ENCODE data around the gene MDFIC. TPM values are rescaled to one million over a fixed set of nuclear protein-coding genes. Genes with fewer than 3 reads are reported as not detected.
A peak's percentile ranks its signal among the peaks of the same experiment; 100 is the strongest.

MDFIC gene
- total and polyA plus RNA-seq, 4 donors = 3.2 to 6.6 (median 5.3) TPM

- Histone ChIP-seq H3K4me1 (ENCODE audit: control insufficient read depth in 4 of 4, insufficient read depth in 4 of 4, low read length in 3 of 4) (peaks cover 0 to 7% (median 2%) of the 10 kb centered on the region in 4 donors), H3K9ac (ENCODE audit: low read depth in 1 of 2, low read length in 2 of 2) (peak overlapping the region in 1 of 2 donors; percentile 45), H3K27me3 (ENCODE audit: control insufficient read depth in 4 of 4, insufficient read depth in 4 of 4, low read length in 3 of 4) (no peaks in the 10 kb centered on the region), H3K36me3 (ENCODE audit: control insufficient read depth in 4 of 4, insufficient read depth in 3 of 4, low read depth in 1 of 4, low read length in 3 of 4) (no peaks in the 10 kb centered on the region), H3K4me3 (ENCODE audit: low read depth in 1 of 3, low read length in 3 of 3) (no peak overlapping the region), H3K9me3 (ENCODE audit: control insufficient read depth in 4 of 4, low read length in 3 of 4) (no peaks in the 10 kb centered on the region), H3K27ac (ENCODE audit: low read depth in 1 of 2, low read length in 2 of 2) (peak overlapping the region; percentile 33 to 35)
- TF ChIP-seq ZBTB33 (IDR thresholded peaks at IDR 0.05) (no peak), NR2F2 (IDR thresholded peaks at IDR 0.05) (no peak), YY1 (IDR thresholded peaks at IDR 0.05) (no peak), SP1 (IDR thresholded peaks at IDR 0.05) (no peak), RXRA (IDR thresholded peaks at IDR 0.05) (no peak), RAD21 (IDR thresholded peaks at IDR 0.05) (no peak), HNF4G (IDR thresholded peaks at IDR 0.05) (no peak), JUND (IDR thresholded peaks at IDR 0.05) (no peak), ATF3 (IDR thresholded peaks at IDR 0.05) (no peak), GABPA (IDR thresholded peaks at IDR 0.05 in 1 of 2, conservative IDR thresholded peaks at IDR 0.05 in 1 of 2) (no peak)
- 84% methylated on average over 1 of the region's 1 CpG for WGBS
- DNase-seq (ENCODE audit: low spot score) = no peak
Observed at GRCh38 chr7:114970732-114971131, 48.8 kb downstream of the MDFIC start.

GRCh38 chr7:114972567-114972966 lies 50.7 kb downstream of the MDFIC start:
- no peak for DNase-seq (ENCODE audit: low spot score)
- H3K4me1 ChIP-seq (ENCODE audit: control insufficient read depth in 4 of 4, insufficient read depth in 4 of 4, low read length in 3 of 4) = peaks cover 0 to 7% (median 2%) of the 10 kb centered on the region in 4 donors
- no peak overlapping the region for H3K27ac ChIP-seq (ENCODE audit: low read depth in 1 of 2, low read length in 2 of 2)
- TF ChIP-seq REST (IDR thresholded peaks at IDR 0.05) = no peak
- TF ChIP-seq MAX (IDR thresholded peaks at IDR 0.05) = no peak
- TF ChIP-seq FOXA1 (IDR thresholded peaks at IDR 0.05) = no peak
- TF ChIP-seq SP1 (IDR thresholded peaks at IDR 0.05) = no peak
- no peak for TF ChIP-seq JUND (IDR thresholded peaks at IDR 0.05)
- no peak for TF ChIP-seq CTCF (IDR thresholded peaks at IDR 0.05; ENCODE audit: low read depth, low read length, missing input control)
- TF ChIP-seq ZBTB33 (IDR thresholded peaks at IDR 0.05) = no peak
- TF ChIP-seq NR2F2 (IDR thresholded peaks at IDR 0.05) = no peak
- TF ChIP-seq FOXA2 (IDR thresholded peaks at IDR 0.05) = no peak
- no peak overlapping the region for H3K9ac ChIP-seq (ENCODE audit: low read depth in 1 of 2, low read length in 2 of 2)
- no peaks in the 10 kb centered on the region for H3K27me3 ChIP-seq (ENCODE audit: control insufficient read depth in 4 of 4, insufficient read depth in 4 of 4, low read length in 3 of 4)
- no peak overlapping the region for H3K4me3 ChIP-seq (ENCODE audit: low read depth in 1 of 3, low read length in 3 of 3)
- 85% methylated on average over 3 of the region's 3 CpGs for WGBS
- H3K36me3 ChIP-seq (ENCODE audit: control insufficient read depth in 4 of 4, insufficient read depth in 3 of 4, low read depth in 1 of 4, low read length in 3 of 4) = no peaks in the 10 kb centered on the region
- no peaks in the 10 kb centered on the region for H3K9me3 ChIP-seq (ENCODE audit: control insufficient read depth in 4 of 4, low read length in 3 of 4)

Data from liver (tissue), 9 donors.